ENCODE data around the gene BBC3.
A peak's percentile ranks its signal among the peaks of the same experiment; 100 is the strongest.

Gene BBC3

GRCh38 chr19:47195434-47195833 is 35.6 kb downstream of the BBC3 start:
- no peak for DNase-seq (ENCODE audit: low read depth in 2 of 2)

GRCh38 chr19:47190167-47190727 is 40.8 kb downstream of the BBC3 start:
- peak; percentile 35 to 51 for DNase-seq (ENCODE audit: low read depth in 2 of 2)

- no peak for DNase-seq (ENCODE audit: low read depth in 2 of 2)
Observed at GRCh38 chr19:47188507-47189033, 42.4 kb downstream of the BBC3 start.

GRCh38 chr19:47187797-47188196 is 43.2 kb downstream of the BBC3 start:
- DNase-seq (ENCODE audit: low read depth in 2 of 2), result no peak

GRCh38 chr19:47187335-47187655 is 43.7 kb downstream of the BBC3 start:
- no peak for DNase-seq (ENCODE audit: low read depth in 2 of 2)

- DNase-seq (ENCODE audit: low read depth in 2 of 2), result peak; percentile 65 to 69
Observed at GRCh38 chr19:47186446-47187334, 44.3 kb downstream of the BBC3 start.

- DNase-seq (ENCODE audit: low read depth in 2 of 2), result no peak
Observed at GRCh38 chr19:47183601-47184000, 47.4 kb downstream of the BBC3 start.

GRCh38 chr19:47179653-47180310 is 51.2 kb downstream of the BBC3 start:
- DNase-seq (ENCODE audit: low read depth in 2 of 2), result no peak

GRCh38 chr19:47176627-47177090 is 54.3 kb downstream of the BBC3 start:
- no peak for DNase-seq (ENCODE audit: low read depth in 2 of 2)

GRCh38 chr19:47176071-47176626 is 54.9 kb downstream of the BBC3 start:
- no peak for DNase-seq (ENCODE audit: low read depth in 2 of 2)

- DNase-seq (ENCODE audit: low read depth in 2 of 2), result no peak
Observed at GRCh38 chr19:47172666-47173455, 58.1 kb downstream of the BBC3 start.

Measured in stimulated activated CD8-positive, alpha-beta memory T cell treated with anti-CD3 and anti-CD28 coated beads, Interleukin-2, amount 100 ng/mL, for 48 hours (primary cell).